SJSA1 (cell line): Measurements from ENCODE around the gene PAPPA. TPM values are rescaled to one million over a fixed set of nuclear protein-coding genes. Genes with fewer than 3 reads are reported as not detected.

Experiments
- DNase-seq, 2 experiments: peaks; one replicate each; pipeline ENCODE4 v3.0.0-alpha.2; 2015 to 2020; ENCODE audit warnings: low spot score in 2 of 2, low read depth in 1 of 2
- H3K27ac ChIP-seq: fragments of 250-450 bp; sonication (Bioruptor Pico); 2 replicates; pipeline ENCODE4 v1.5.1; 2020; ENCODE audit warnings: mild to moderate bottlenecking, moderate library complexity
- H3K27me3 ChIP-seq: fragments of 250-450 bp; sonication (Bioruptor Pico); replicated peaks from 2 replicates; pipeline ENCODE4 v1.5.1; 2020; ENCODE audit warnings: mild to moderate bottlenecking, moderate library complexity
- H3K36me3 ChIP-seq: fragments of 250-450 bp; sonication (Bioruptor Pico); 2 replicates; pipeline ENCODE4 v1.5.1; 2020; ENCODE audit warnings: mild to moderate bottlenecking
- H3K4me1 ChIP-seq: fragments of 250-450 bp; sonication (Bioruptor Pico); replicated peaks from 2 replicates; pipeline ENCODE4 v1.6.1; 2021; ENCODE audit warnings: mild to moderate bottlenecking
- H3K4me3 ChIP-seq: fragments of 250-450 bp; sonication (Bioruptor Pico); 2 replicates; pipeline ENCODE4 v1.5.1; 2020; ENCODE audit warnings: mild to moderate bottlenecking
- H3K9me3 ChIP-seq: fragments of 250-450 bp; sonication (Bioruptor Pico); replicated peaks from 2 replicates; pipeline ENCODE4 v1.5.1; 2020; ENCODE audit warnings: mild to moderate bottlenecking
- total RNA-seq: library from RNA; depleted of rRNA; stranded (reverse); fragments of >200 nt; shearing (Covaris generic); gene quantifications from 2 replicates; pipeline ENCODE4 v1.2.3, GENCODE V29; 2014

PAPPA gene
- total RNA-seq, 1 experiment from 2014 or later = 5.3 TPM

DNA sequence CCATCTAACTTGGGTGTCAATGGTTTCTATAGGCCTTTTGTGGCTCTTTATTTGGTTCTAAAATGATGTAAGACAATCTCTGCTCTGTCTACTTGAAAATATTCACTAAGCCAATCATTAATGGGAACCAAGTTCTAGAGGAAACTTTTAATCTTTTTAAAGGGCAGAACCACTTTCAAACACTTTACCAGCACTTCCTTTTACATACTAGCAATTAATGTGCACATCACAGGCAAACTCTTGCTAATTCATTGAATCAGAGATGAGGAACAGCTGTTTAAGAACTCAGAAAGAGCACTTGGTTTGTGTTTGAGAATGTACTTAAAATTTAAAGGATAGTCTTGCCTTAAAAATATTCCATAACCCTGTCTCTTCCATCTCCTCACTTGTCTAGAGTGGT lies 83.4 kb downstream of the PAPPA start:
- Histone ChIP-seq H3K36me3 (peaks cover 36% of the 10 kb centered on the region), H3K4me1 (peaks cover 39% of the 10 kb centered on the region), H3K27me3 (no peaks in the 10 kb centered on the region), H3K9me3 (no peaks in the 10 kb centered on the region), H3K27ac (no peak overlapping the region), H3K4me3 (no peak overlapping the region)
- DNase-seq = no peak

DNA sequence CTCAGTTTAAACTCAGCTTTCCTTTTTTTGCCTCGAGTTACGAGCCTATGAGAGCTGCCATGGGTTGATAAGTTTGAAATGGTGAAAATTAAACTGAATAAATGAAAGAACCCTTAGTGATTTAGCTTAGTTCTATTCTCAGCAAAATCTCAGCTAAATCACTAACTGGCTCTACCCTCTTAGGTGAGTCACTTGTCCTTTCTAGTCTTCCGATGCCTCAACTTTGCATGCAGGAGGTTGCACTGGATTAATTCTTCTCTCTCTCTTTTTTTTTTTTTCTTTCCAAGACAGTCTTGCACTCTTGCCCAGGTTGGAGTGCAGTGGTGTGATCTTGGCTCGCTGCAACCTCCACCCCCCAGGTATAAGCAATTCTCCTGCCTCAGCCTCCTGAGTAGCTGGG lies 83.9 kb downstream of the PAPPA start:
- no peaks in the 10 kb centered on the region for H3K9me3 ChIP-seq
- no peak overlapping the region for H3K27ac ChIP-seq
- no peak for DNase-seq
- peaks cover 35% of the 10 kb centered on the region for H3K4me1 ChIP-seq
- H3K36me3 ChIP-seq = peaks cover 31% of the 10 kb centered on the region
- no peak overlapping the region for H3K4me3 ChIP-seq
- H3K27me3 ChIP-seq = no peaks in the 10 kb centered on the region

DNA sequence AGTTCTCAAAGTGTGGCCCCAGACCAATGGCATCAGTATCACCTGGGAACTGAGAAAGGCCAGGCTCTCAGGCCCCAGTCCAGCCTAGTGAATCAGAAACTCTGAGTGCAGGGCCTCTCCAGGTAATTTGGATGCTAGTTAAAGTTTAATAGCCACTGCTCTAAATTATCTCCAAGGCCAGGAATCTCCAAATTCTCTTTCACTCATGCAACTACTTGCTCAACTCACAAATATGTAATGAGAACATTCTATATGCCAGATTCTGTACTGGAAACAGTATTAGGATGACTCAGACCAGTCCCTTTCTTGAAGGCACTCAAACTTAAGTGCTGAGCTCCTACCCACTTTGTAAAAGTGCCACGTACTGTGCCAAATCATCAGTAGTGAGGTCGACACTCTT lies 84.6 kb downstream of the PAPPA start:
- H3K4me1 ChIP-seq = peaks cover 27% of the 10 kb centered on the region

GRCh38 chr9:116238776-116239340 lies 85.3 kb downstream of the PAPPA start:
- Histone ChIP-seq H3K27ac (no peak overlapping the region), H3K4me3 (no peak overlapping the region), H3K27me3 (no peaks in the 10 kb centered on the region), H3K4me1 (peaks cover 21% of the 10 kb centered on the region), H3K9me3 (no peaks in the 10 kb centered on the region), H3K36me3 (peaks cover 26% of the 10 kb centered on the region)
- no peak for DNase-seq

More for the DNA sequence above, 84.6 kb downstream of the PAPPA start:
- H3K4me3 ChIP-seq = no peak overlapping the region
- no peaks in the 10 kb centered on the region for H3K9me3 ChIP-seq
- H3K36me3 ChIP-seq = peaks cover 26% of the 10 kb centered on the region
- H3K27ac ChIP-seq = no peak overlapping the region
- no peaks in the 10 kb centered on the region for H3K27me3 ChIP-seq
- peak in 1 of 2 experiments; percentile 28 for DNase-seq

- H3K27me3 ChIP-seq = no peaks in the 10 kb centered on the region
- no peak overlapping the region for H3K4me3 ChIP-seq
- DNase-seq = no peak
- no peak overlapping the region for H3K27ac ChIP-seq
- no peaks in the 10 kb centered on the region for H3K9me3 ChIP-seq
- peaks cover under 1% of the 10 kb centered on the region for H3K4me1 ChIP-seq
- peaks cover 11% of the 10 kb centered on the region for H3K36me3 ChIP-seq
Observed at GRCh38 chr9:116243708-116244107, 90.1 kb downstream of the PAPPA start.

DNA sequence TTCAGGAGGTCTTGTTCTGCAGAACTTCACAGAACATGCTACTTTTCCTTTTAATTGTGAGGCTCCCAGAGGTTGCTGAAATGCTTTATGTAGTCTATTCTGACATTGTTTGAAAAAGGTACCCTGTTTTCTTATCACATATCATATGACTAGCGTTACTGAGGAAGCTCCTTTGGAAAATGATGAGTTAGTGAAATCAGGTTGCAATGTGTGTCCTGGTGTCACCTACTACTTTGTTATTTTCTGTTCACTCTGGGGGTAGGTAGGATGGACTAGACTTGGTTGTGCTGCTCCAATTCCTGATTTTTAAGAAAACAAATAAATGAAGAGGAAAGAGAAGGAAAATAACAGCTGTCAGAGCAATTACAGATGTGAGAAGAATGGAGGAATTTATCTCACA lies 93.7 kb downstream of the PAPPA start:
- H3K9me3 ChIP-seq = no peaks in the 10 kb centered on the region
- H3K27ac ChIP-seq = no peak overlapping the region; the same call in 1 of the 2 replicates
- peaks cover 4% of the 10 kb centered on the region; the same call in 1 of the 2 replicates for H3K36me3 ChIP-seq
- no peak overlapping the region for H3K4me3 ChIP-seq
- H3K27me3 ChIP-seq = no peaks in the 10 kb centered on the region
- no peak for DNase-seq
- H3K4me1 ChIP-seq = no peaks in the 10 kb centered on the region

DNA sequence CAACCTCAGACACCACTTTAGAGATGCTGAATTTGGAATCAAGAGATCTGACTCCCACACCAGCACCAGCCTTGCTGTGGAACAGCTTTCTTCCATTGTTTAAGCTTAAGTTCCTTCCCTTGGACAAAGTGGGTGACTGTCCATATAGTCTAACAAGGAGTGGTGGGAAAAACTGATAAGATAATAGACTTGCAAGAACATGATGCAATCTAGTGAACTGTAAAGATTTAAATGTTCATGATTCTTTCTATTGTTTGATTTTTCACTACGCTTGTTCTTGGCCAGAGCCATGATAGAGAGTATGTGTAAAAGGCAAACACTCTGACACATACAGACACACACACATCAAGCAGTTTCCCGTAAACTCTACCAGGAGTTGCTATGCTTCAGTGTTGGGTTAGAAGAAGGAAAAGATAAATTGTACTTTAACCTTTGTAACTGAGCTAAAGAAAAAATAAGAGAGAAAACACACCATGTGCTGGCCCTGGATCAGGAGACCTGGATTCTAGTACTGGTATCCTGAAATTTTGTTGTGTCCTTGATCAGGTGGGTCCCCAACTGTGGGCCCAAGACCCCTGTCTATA lies 94.3 kb downstream of the PAPPA start:
- Histone ChIP-seq H3K4me3 (no peak overlapping the region), H3K36me3 (peaks cover 4% of the 10 kb centered on the region; the same call in 1 of the 2 replicates), H3K4me1 (no peaks in the 10 kb centered on the region), H3K27me3 (no peaks in the 10 kb centered on the region), H3K27ac (no peak overlapping the region; the same call in 1 of the 2 replicates), H3K9me3 (no peaks in the 10 kb centered on the region)
- DNase-seq = no peak

DNA sequence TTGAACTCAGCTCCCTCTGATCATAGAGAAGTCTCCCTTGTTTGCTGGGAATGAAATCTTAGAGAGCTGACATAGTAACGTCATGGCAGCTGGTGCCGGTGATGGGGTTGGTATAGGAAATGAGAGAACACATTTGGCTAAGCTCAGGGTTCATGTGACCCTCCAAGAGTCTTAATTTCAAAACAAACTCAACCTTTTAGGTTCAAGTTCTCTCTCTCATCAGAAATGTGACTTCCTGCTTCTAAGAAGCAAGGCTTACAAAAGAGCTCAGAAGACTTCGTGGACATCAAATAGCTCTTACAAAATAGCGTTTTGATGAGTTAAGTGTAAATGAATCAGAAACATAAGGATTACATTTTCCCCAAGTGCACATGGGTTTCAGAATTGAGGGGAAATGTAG lies 97.3 kb downstream of the PAPPA start:
- H3K27me3 ChIP-seq = no peaks in the 10 kb centered on the region
- H3K4me3 ChIP-seq = no peak overlapping the region
- no peaks in the 10 kb centered on the region for H3K9me3 ChIP-seq
- H3K27ac ChIP-seq = no peak overlapping the region
- H3K4me1 ChIP-seq = no peaks in the 10 kb centered on the region
- DNase-seq = no peak
- H3K36me3 ChIP-seq = no peaks in the 10 kb centered on the region

GRCh38 chr9:116251366-116251765 lies 97.8 kb downstream of the PAPPA start:
- H3K4me1 ChIP-seq = no peaks in the 10 kb centered on the region
- H3K36me3 ChIP-seq = no peaks in the 10 kb centered on the region
- no peak overlapping the region for H3K27ac ChIP-seq
- no peaks in the 10 kb centered on the region for H3K9me3 ChIP-seq
- no peaks in the 10 kb centered on the region for H3K27me3 ChIP-seq
- no peak for DNase-seq
- no peak overlapping the region for H3K4me3 ChIP-seq

GRCh38 chr9:116260531-116260930 lies 106.9 kb downstream of the PAPPA start:
- Histone ChIP-seq H3K4me1 (peaks cover 9% of the 10 kb centered on the region; the same call in 1 of the 2 replicates), H3K27me3 (no peaks in the 10 kb centered on the region), H3K4me3 (no peak overlapping the region), H3K27ac (no peak overlapping the region), H3K36me3 (peaks cover 2% of the 10 kb centered on the region), H3K9me3 (no peaks in the 10 kb centered on the region)
- DNase-seq = no peak

GRCh38 chr9:116262448-116262847 lies 108.9 kb downstream of the PAPPA start:
- Histone ChIP-seq H3K27me3 (no peaks in the 10 kb centered on the region), H3K27ac (no peak overlapping the region), H3K4me3 (no peak overlapping the region), H3K4me1 (peaks cover 23% of the 10 kb centered on the region), H3K36me3 (peaks cover 11% of the 10 kb centered on the region), H3K9me3 (no peaks in the 10 kb centered on the region)
- DNase-seq = no peak

- no peak overlapping the region for H3K4me3 ChIP-seq
- H3K36me3 ChIP-seq = peaks cover 11% of the 10 kb centered on the region
- H3K27me3 ChIP-seq = no peaks in the 10 kb centered on the region
- peaks cover 29% of the 10 kb centered on the region for H3K4me1 ChIP-seq
- DNase-seq = no peak
- H3K27ac ChIP-seq = no peak overlapping the region
- H3K9me3 ChIP-seq = no peaks in the 10 kb centered on the region
Observed at GRCh38 chr9:116264361-116264760, 110.8 kb downstream of the PAPPA start.

DNA sequence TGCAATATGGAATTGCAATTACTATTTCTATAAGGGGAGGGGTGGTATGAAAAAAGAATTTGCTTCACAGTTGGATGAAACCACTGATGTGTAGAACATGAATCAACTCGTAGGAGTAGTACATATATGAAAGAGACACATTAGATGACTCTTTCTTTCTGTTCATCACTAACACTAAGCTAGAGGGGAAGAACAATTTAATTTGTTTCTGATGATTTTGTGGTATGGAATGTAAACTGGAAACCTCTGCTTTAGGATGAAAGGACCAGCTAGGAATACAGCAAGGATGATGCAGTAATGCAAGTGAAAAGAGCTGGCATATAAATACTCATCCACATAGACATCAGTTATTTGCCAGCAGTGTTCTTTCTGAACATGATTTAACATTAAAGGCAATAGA lies 113.4 kb downstream of the PAPPA start:
- DNase-seq = peak in 1 of 2 experiments; percentile 46
- peaks cover 45% of the 10 kb centered on the region for H3K4me1 ChIP-seq
- H3K9me3 ChIP-seq = no peaks in the 10 kb centered on the region
- no peaks in the 10 kb centered on the region for H3K27me3 ChIP-seq
- H3K4me3 ChIP-seq = no peak overlapping the region
- H3K27ac ChIP-seq = no peak overlapping the region; the same call in 1 of the 2 replicates
- peaks cover 15% of the 10 kb centered on the region for H3K36me3 ChIP-seq

- H3K9me3 ChIP-seq = no peaks in the 10 kb centered on the region
- peaks cover 17% of the 10 kb centered on the region for H3K36me3 ChIP-seq
- H3K27ac ChIP-seq = no peak overlapping the region
- no peaks in the 10 kb centered on the region for H3K27me3 ChIP-seq
- peaks cover 55% of the 10 kb centered on the region for H3K4me1 ChIP-seq
- no peak overlapping the region for H3K4me3 ChIP-seq
- no peak for DNase-seq
Observed at GRCh38 chr9:116269250-116269649, 115.7 kb downstream of the PAPPA start.
